Lung (tissue), 16 donors: ENCODE results near the gene PHC3. TPM values are rescaled to one million over a fixed set of nuclear protein-coding genes. Genes with fewer than 3 reads are reported as not detected.

ENCODE experiments used
- ATAC-seq: fragments of 200-7000 bp; cut with Tn5 transposase; one replicate; pipeline ENCODE4 v1.9.1; 2020; ENCODE audit warnings: moderate number of reproducible peaks; ENCODE audit not compliant: insufficient read depth, low FRiP score
- DNase-seq, 3 donors: peaks; one replicate each; pipeline ENCODE4 v3.0.0-alpha.2; 2013 to 2017
- H3K27ac ChIP-seq, 2 donors: one replicate each; pipeline ENCODE4 v1.5.1; 2013; ENCODE audit warnings: mild to moderate bottlenecking in 2 of 2, moderate library complexity in 2 of 2, control low read depth in 1 of 2, inconsistent platforms in 1 of 2, low read depth in 1 of 2, low read length in 1 of 2
- H3K27me3 ChIP-seq, 3 donors: one replicate each; pipeline ENCODE4 v1.5.1; 2013; ENCODE audit warnings: low read length in 2 of 3; ENCODE audit not compliant: control insufficient read depth in 3 of 3, insufficient read depth in 3 of 3
- H3K36me3 ChIP-seq, 4 donors: one replicate each; pipeline ENCODE4 v1.5.1; 2013; ENCODE audit warnings: low read length in 4 of 4, mild to moderate bottlenecking in 1 of 4, moderate library complexity in 1 of 4; ENCODE audit not compliant: control insufficient read depth in 4 of 4, insufficient read depth in 4 of 4
- H3K4me1 ChIP-seq, 5 donors: one replicate each; pipeline ENCODE4 v1.5.1; 2013; ENCODE audit warnings: low read length in 5 of 5, mild to moderate bottlenecking in 2 of 5, moderate library complexity in 1 of 5; ENCODE audit not compliant: control insufficient read depth in 5 of 5, insufficient read depth in 5 of 5
- H3K4me3 ChIP-seq: one replicate; pipeline ENCODE4 v1.5.1; 2013; ENCODE audit warnings: mild to moderate bottlenecking, control low read depth, moderate library complexity
- H3K9ac ChIP-seq, 2 donors: one replicate each; pipeline ENCODE4 v1.5.1; 2013; ENCODE audit warnings: low read length in 2 of 2, control low read depth in 1 of 2; ENCODE audit not compliant: insufficient read depth in 1 of 2
- H3K9me3 ChIP-seq, 4 donors: one replicate each; pipeline ENCODE4 v1.5.1; 2013; ENCODE audit warnings: low read length in 3 of 4, mild to moderate bottlenecking in 1 of 4, moderate library complexity in 1 of 4; ENCODE audit not compliant: control insufficient read depth in 4 of 4, insufficient read depth in 3 of 4
- WGBS, 2 donors: extraction: QIAGEN DNeasy Blood & Tissue Kit; methylation state at CpG; one replicate each; pipeline ENCODE4 v1.1.7; 2013; 5-methylcytosine and 5-hydroxymethylcytosine counted together
- long read RNA-seq, 5 donors: transcript quantifications; one replicate each; lab custom pipeline, GENCODE V29; 2026
- polyA plus RNA-seq, 2 donors: library from polyadenylated mRNA; stranded (reverse); fragments of 200-250 nt; gene quantifications; one replicate each; pipeline ENCODE4 v1.2.1, GENCODE V29; 2013
- total RNA-seq, 2 donors: library from RNA; depleted of rRNA in 1 of 2; stranded (reverse); fragments of >200 nt in 1 of 2; gene quantifications; one replicate each; pipeline ENCODE4 v1.2.1, GENCODE V29; 2014 to 2021
- TF ChIP-seq, protein P1 (sequence below): IDR thresholded peaks from 2 replicates; pipeline ENCODE4 v1.5.1; 2012; ENCODE audit warnings: mild to moderate bottlenecking; ENCODE audit errors: control extremely low read depth, extremely low read depth
- donor health status: control.
- donor health status: control.
- donor health status: Bipolar disorder and iron deficiency.
- donor health status: healthy.
- donor health status: DM: yes; HTN: yes; CAD: no.

PHC3 gene, protein sequence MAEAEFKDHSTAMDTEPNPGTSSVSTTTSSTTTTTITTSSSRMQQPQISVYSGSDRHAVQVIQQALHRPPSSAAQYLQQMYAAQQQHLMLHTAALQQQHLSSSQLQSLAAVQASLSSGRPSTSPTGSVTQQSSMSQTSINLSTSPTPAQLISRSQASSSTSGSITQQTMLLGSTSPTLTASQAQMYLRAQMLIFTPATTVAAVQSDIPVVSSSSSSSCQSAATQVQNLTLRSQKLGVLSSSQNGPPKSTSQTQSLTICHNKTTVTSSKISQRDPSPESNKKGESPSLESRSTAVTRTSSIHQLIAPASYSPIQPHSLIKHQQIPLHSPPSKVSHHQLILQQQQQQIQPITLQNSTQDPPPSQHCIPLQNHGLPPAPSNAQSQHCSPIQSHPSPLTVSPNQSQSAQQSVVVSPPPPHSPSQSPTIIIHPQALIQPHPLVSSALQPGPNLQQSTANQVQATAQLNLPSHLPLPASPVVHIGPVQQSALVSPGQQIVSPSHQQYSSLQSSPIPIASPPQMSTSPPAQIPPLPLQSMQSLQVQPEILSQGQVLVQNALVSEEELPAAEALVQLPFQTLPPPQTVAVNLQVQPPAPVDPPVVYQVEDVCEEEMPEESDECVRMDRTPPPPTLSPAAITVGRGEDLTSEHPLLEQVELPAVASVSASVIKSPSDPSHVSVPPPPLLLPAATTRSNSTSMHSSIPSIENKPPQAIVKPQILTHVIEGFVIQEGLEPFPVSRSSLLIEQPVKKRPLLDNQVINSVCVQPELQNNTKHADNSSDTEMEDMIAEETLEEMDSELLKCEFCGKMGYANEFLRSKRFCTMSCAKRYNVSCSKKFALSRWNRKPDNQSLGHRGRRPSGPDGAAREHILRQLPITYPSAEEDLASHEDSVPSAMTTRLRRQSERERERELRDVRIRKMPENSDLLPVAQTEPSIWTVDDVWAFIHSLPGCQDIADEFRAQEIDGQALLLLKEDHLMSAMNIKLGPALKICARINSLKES
- total RNA-seq: 100 to 1,000 TPM in 1 of 2 donors, 10 to 100 TPM in 1; 52.6 to 110 TPM
- 1 to 10 TPM; 7.6 to 9.7 TPM for polyA plus RNA-seq
- long read RNA-seq, donor 1, partial matches to known transcripts: 11 of 16 reads
- long read RNA-seq, donor 1, other reads (novel, unspliced or antisense): 0 of 16 reads
- long read RNA-seq, donor 2: 0 reads
- long read RNA-seq, donor 3, partial matches to known transcripts: 29 of 35 reads
- long read RNA-seq, donor 3, other reads (novel, unspliced or antisense): 6 of 35 reads
- long read RNA-seq, donor 4, partial matches to known transcripts: 6 of 6 reads
- long read RNA-seq, donor 4, other reads (novel, unspliced or antisense): 0 of 6 reads
- long read RNA-seq, donor 5, full-length matches to known transcripts: 6 of 16 reads
- long read RNA-seq, donor 5, partial matches to known transcripts: 10 of 16 reads
- long read RNA-seq, donor 5, other reads (novel, unspliced or antisense): 0 of 16 reads

DNA sequence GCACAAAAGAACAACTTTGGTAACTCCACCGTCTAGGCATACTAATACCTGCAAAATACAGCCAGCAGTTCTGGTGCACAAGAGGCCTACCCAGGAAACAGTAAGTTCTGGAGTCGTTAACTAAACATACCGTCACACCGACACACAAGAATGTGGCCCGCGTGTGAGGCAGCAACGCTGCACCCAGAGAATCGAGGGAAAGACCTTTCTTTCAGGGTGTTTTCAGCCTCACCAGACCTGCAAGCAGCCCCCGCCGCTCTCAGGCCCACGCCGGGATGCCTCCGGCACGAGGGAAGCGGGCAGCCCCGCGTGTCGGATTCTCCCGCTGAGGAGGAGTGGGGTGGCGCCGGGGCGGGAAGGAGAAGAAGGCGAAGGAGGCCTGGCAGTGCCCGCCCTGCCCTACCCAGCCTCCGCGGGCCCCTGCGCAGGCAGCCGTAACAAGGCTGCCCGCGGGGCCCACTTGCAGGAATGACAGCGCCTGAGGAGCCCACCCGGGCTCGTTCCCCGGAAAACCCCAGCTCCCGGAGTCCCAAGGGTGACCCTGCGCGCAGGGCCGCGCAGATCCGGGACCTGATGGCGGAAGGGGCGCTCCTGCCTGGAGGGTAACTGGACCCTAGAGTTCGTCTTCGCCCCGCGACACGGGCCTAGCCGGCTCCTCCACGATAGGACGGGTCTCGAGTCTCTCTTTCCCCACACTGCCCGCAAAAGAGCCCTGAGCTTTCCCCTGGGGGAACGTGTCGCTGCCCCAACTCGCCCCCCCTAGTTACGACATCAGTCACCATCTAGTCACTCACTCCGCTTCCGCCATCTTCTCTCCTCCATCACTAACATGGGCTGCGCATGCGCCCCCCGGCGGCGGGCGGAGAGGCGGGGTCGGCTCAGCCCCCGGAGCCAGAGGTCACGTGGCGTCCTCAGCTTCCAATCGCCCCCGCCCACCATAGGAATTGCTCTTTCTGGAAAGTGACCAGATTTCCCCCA is at the start of gene PHC3:
Gene PHC3, minus strand, starts transcription at position 826 of the 978 bp plus-strand sequence. Its CDS starts 18 bp downstream, at position 808.
- ATAC-seq (peak; percentile 84), DNase-seq (peak; percentile 95 to 96 (median 95))
- TF ChIP-seq, protein P1, sequence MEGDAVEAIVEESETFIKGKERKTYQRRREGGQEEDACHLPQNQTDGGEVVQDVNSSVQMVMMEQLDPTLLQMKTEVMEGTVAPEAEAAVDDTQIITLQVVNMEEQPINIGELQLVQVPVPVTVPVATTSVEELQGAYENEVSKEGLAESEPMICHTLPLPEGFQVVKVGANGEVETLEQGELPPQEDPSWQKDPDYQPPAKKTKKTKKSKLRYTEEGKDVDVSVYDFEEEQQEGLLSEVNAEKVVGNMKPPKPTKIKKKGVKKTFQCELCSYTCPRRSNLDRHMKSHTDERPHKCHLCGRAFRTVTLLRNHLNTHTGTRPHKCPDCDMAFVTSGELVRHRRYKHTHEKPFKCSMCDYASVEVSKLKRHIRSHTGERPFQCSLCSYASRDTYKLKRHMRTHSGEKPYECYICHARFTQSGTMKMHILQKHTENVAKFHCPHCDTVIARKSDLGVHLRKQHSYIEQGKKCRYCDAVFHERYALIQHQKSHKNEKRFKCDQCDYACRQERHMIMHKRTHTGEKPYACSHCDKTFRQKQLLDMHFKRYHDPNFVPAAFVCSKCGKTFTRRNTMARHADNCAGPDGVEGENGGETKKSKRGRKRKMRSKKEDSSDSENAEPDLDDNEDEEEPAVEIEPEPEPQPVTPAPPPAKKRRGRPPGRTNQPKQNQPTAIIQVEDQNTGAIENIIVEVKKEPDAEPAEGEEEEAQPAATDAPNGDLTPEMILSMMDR: no peak
- Histone ChIP-seq H3K27ac (peak within 1 kb of the TSS; percentile 90 to 100), H3K4me3 (peak within 1 kb of the TSS; percentile 99), H3K4me1 (peaks cover 0 to 14% (median 3%) of the 10 kb centered on the region in 5 donors), H3K27me3 (no peaks in the 10 kb centered on the region), H3K36me3 (peaks cover 2 to 12% (median 9%) of the 10 kb centered on the region in 4 donors), H3K9ac (peak within 1 kb of the TSS; percentile 94 to 98), H3K9me3 (no peaks in the 10 kb centered on the region)
- 0% methylated on average over 66 to 71 of the region's 71 CpGs for WGBS, 2 donors

DNA sequence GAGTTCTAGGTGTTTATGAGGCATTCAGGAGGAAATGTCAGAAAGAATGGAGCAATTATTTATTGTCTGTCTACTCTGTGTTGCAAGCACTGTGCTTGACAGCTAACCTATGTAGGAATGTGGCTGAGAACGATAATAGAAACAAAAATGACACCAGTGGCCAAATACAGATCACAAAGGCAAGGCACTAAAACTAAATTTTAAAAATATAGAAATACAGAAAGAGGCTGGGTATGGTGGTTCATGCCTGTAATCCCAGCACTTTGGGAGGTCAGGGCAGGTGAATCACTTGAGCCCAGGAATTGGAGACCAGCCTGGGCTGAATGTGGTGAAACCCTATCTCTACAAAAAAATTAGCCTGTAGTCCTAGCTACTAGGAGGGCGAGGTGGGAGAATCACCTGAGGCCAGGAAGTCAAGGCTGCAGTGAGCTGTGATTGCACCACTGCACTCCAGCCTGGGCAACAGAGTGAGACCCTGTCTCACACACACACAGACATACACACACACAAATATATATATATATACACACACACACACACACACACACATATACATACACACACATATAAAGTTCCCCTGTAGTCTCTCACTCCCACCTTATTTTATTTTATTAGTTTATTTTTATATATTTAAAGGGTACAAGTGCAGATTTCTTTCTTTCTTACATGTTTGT is 46.7 kb upstream of the PHC3 start:
- TF ChIP-seq, protein P1: no peak
- Histone ChIP-seq H3K4me3 (no peak overlapping the region), H3K36me3 (peaks cover 0 to 1% (median 0%) of the 10 kb centered on the region in 4 donors), H3K27me3 (no peaks in the 10 kb centered on the region), H3K9ac (no peak overlapping the region), H3K4me1 (peaks cover 0 to 26% (median 9%) of the 10 kb centered on the region in 5 donors), H3K27ac (peak overlapping the region in 1 of 2 donors; percentile 39), H3K9me3 (no peaks in the 10 kb centered on the region)
- no peak for DNase-seq
- WGBS, 2 donors: 41 to 51% methylated on average over 2 of the region's 2 CpGs
- ATAC-seq: no peak
